ENCODE results near the gene MBTD1. TPM values are rescaled to one million over a fixed set of nuclear protein-coding genes. Genes with fewer than 3 reads are reported as not detected.
A peak's percentile ranks its signal among the peaks of the same experiment; 100 is the strongest.

Gene MBTD1
- total and polyA plus RNA-seq, 5 donors from 2014 or later = 4.3 to 27.4 (median 6.0) TPM

DNA sequence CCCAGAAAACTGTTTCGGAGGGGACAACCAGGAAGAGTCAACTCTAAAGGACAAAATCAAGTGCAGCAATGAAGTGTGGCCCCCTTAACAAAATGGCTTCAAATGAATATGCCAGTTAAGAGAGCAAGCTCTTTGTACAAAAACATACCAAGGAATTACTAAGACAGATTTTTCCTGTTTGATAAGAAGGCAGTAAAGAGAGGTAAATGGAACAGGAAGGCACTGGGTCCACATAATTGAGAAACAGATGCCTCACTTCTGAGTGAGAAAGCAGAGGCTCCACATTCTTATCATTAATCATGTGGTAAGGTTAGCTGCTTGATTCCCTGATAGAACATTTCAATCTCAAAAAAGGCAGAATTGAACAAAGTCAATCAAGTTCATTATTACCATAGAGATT, 44.9 kb downstream of the MBTD1 start:
- peaks cover 0 to 4% (median 3%) of the 10 kb centered on the region in 4 donors for H3K4me1 Mint-ChIP-seq
- peak overlapping the region in 1 of 3 donors; percentile 63 for H3K27ac Mint-ChIP-seq
- H3K4me1 ChIP-seq (ENCODE audit: control insufficient read depth, insufficient read depth, low read length, poor library complexity, severe bottlenecking) = no peaks in the 10 kb centered on the region
- no peaks in the 10 kb centered on the region for H3K9me3 ChIP-seq (ENCODE audit: control insufficient read depth in 2 of 2, low read length in 2 of 2)
- H3K4me3 Mint-ChIP-seq = no peak overlapping the region
- H3K36me3 Mint-ChIP-seq = peaks cover 30% of the 10 kb centered on the region
- DNase-seq = no peak
- ATAC-seq (ENCODE audit: low read depth in 2 of 2) = no peak
- H3K27me3 Mint-ChIP-seq = no peaks in the 10 kb centered on the region
- no peak overlapping the region for H3K27ac ChIP-seq (ENCODE audit: insufficient read depth, low read length, poor library complexity, severe bottlenecking)
- peaks cover 65% of the 10 kb centered on the region for H3K36me3 ChIP-seq (ENCODE audit: control insufficient read depth, insufficient read depth, low read length)
- no peak overlapping the region for H3K4me3 ChIP-seq (ENCODE audit: low read depth, low read length)
- H3K27me3 ChIP-seq (ENCODE audit: control insufficient read depth, insufficient read depth, low read length) = no peaks in the 10 kb centered on the region
- no peaks in the 10 kb centered on the region for H3K9me3 Mint-ChIP-seq

GRCh38 chr17:51203838-51204237, 56.0 kb downstream of the MBTD1 start:
- Histone ChIP-seq H3K4me3 (ENCODE audit: low read depth, low read length) (no peak overlapping the region), H3K9me3 (ENCODE audit: control insufficient read depth in 2 of 2, low read length in 2 of 2) (no peaks in the 10 kb centered on the region), H3K36me3 (ENCODE audit: control insufficient read depth, insufficient read depth, low read length) (peaks cover 80% of the 10 kb centered on the region), H3K27me3 (ENCODE audit: control insufficient read depth, insufficient read depth, low read length) (no peaks in the 10 kb centered on the region), H3K27ac (ENCODE audit: insufficient read depth, low read length, poor library complexity, severe bottlenecking) (no peak overlapping the region), H3K4me1 (ENCODE audit: control insufficient read depth, insufficient read depth, low read length, poor library complexity, severe bottlenecking) (peaks cover 7% of the 10 kb centered on the region)
- ATAC-seq (ENCODE audit: low read depth in 2 of 2) = no peak
- Mint-ChIP-seq H3K36me3 (peaks cover 22% of the 10 kb centered on the region), H3K4me3 (no peak overlapping the region), H3K4me1 (peaks cover 0 to 18% (median 5%) of the 10 kb centered on the region in 4 donors), H3K27ac (no peak overlapping the region), H3K9me3 (no peaks in the 10 kb centered on the region), H3K27me3 (no peaks in the 10 kb centered on the region)
- no peak for DNase-seq

- peaks cover 0 to 16% (median 9%) of the 10 kb centered on the region in 4 donors for H3K4me1 Mint-ChIP-seq
- no peak overlapping the region for H3K4me3 Mint-ChIP-seq
- no peak for DNase-seq
- Histone ChIP-seq H3K36me3 (ENCODE audit: control insufficient read depth, insufficient read depth, low read length) (peaks cover 63% of the 10 kb centered on the region), H3K27ac (ENCODE audit: insufficient read depth, low read length, poor library complexity, severe bottlenecking) (no peak overlapping the region), H3K27me3 (ENCODE audit: control insufficient read depth, insufficient read depth, low read length) (no peaks in the 10 kb centered on the region), H3K4me1 (ENCODE audit: control insufficient read depth, insufficient read depth, low read length, poor library complexity, severe bottlenecking) (peaks cover 7% of the 10 kb centered on the region), H3K4me3 (ENCODE audit: low read depth, low read length) (no peak overlapping the region), H3K9me3 (ENCODE audit: control insufficient read depth in 2 of 2, low read length in 2 of 2) (no peaks in the 10 kb centered on the region)
- peaks cover 17% of the 10 kb centered on the region for H3K36me3 Mint-ChIP-seq
- H3K9me3 Mint-ChIP-seq = no peaks in the 10 kb centered on the region
- ATAC-seq (ENCODE audit: low read depth in 2 of 2) = no peak
- H3K27me3 Mint-ChIP-seq = no peaks in the 10 kb centered on the region
- H3K27ac Mint-ChIP-seq = peak overlapping the region in 2 of 3 donors; percentile 53 to 71
Observed at GRCh38 chr17:51200846-51201245, 59.0 kb downstream of the MBTD1 start.

- H3K27ac Mint-ChIP-seq = peak overlapping the region in 1 of 3 donors; percentile 42
- H3K27ac ChIP-seq (ENCODE audit: insufficient read depth, low read length, poor library complexity, severe bottlenecking) = no peak overlapping the region
- ATAC-seq (ENCODE audit: low read depth in 2 of 2) (peak; percentile 64 to 78), DNase-seq (peak in 2 of 3 donors; percentile 4 to 67)
- H3K4me3 Mint-ChIP-seq = no peak overlapping the region
- peaks cover 20% of the 10 kb centered on the region for H3K36me3 Mint-ChIP-seq
- H3K4me1 ChIP-seq (ENCODE audit: control insufficient read depth, insufficient read depth, low read length, poor library complexity, severe bottlenecking) = peaks cover 7% of the 10 kb centered on the region
- H3K4me1 Mint-ChIP-seq = peaks cover 0 to 16% (median 7%) of the 10 kb centered on the region in 4 donors
- no peaks in the 10 kb centered on the region for H3K27me3 Mint-ChIP-seq
- peaks cover 62% of the 10 kb centered on the region for H3K36me3 ChIP-seq (ENCODE audit: control insufficient read depth, insufficient read depth, low read length)
- H3K4me3 ChIP-seq (ENCODE audit: low read depth, low read length) = no peak overlapping the region
- H3K9me3 ChIP-seq (ENCODE audit: control insufficient read depth in 2 of 2, low read length in 2 of 2) = no peaks in the 10 kb centered on the region
- H3K9me3 Mint-ChIP-seq = no peaks in the 10 kb centered on the region
- no peaks in the 10 kb centered on the region for H3K27me3 ChIP-seq (ENCODE audit: control insufficient read depth, insufficient read depth, low read length)
Observed at GRCh38 chr17:51200295-51200694, 59.6 kb downstream of the MBTD1 start.

GRCh38 chr17:51197754-51198153, 62.1 kb downstream of the MBTD1 start:
- Mint-ChIP-seq H3K27ac (peak overlapping the region in 1 of 3 donors; percentile 28), H3K27me3 (no peaks in the 10 kb centered on the region), H3K4me3 (no peak overlapping the region), H3K9me3 (no peaks in the 10 kb centered on the region), H3K36me3 (peaks cover 19% of the 10 kb centered on the region), H3K4me1 (peaks cover 0 to 16% (median 7%) of the 10 kb centered on the region in 4 donors)
- no peak overlapping the region for H3K4me3 ChIP-seq (ENCODE audit: low read depth, low read length)
- H3K27ac ChIP-seq (ENCODE audit: insufficient read depth, low read length, poor library complexity, severe bottlenecking) = no peak overlapping the region
- ATAC-seq (ENCODE audit: low read depth in 2 of 2) (no peak), DNase-seq (no peak)
- H3K9me3 ChIP-seq (ENCODE audit: control insufficient read depth in 2 of 2, low read length in 2 of 2) = no peaks in the 10 kb centered on the region
- H3K27me3 ChIP-seq (ENCODE audit: control insufficient read depth, insufficient read depth, low read length) = no peaks in the 10 kb centered on the region
- H3K36me3 ChIP-seq (ENCODE audit: control insufficient read depth, insufficient read depth, low read length) = peaks cover 63% of the 10 kb centered on the region
- H3K4me1 ChIP-seq (ENCODE audit: control insufficient read depth, insufficient read depth, low read length, poor library complexity, severe bottlenecking) = peaks cover 7% of the 10 kb centered on the region

DNA sequence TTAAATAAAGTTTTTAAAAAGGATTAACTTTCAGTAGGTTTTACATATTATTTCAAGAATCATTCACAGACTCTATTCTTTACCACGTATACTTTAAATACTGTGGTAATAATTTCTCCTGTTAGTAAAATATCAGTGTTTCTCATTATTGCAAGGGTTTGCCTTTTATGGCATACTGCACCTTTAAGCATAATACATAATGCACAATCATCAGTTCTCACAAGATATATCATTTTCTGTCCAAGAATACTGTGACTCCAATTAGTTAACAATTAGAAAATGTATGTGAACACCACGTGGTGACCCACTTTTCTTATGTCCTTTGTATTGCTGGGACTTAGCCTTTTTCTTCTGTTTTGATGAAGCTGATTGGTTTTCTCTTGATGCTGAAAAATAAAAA, 68.0 kb downstream of the MBTD1 start:
- Mint-ChIP-seq H3K4me1 (peaks cover 0 to 2% (median 0%) of the 10 kb centered on the region in 4 donors), H3K4me3 (no peak overlapping the region), H3K36me3 (peaks cover 25% of the 10 kb centered on the region), H3K9me3 (no peaks in the 10 kb centered on the region), H3K27me3 (no peaks in the 10 kb centered on the region), H3K27ac (no peak overlapping the region)
- Histone ChIP-seq H3K9me3 (ENCODE audit: control insufficient read depth in 2 of 2, low read length in 2 of 2) (no peaks in the 10 kb centered on the region), H3K27me3 (ENCODE audit: control insufficient read depth, insufficient read depth, low read length) (no peaks in the 10 kb centered on the region), H3K36me3 (ENCODE audit: control insufficient read depth, insufficient read depth, low read length) (peaks cover 65% of the 10 kb centered on the region), H3K4me1 (ENCODE audit: control insufficient read depth, insufficient read depth, low read length, poor library complexity, severe bottlenecking) (no peaks in the 10 kb centered on the region), H3K4me3 (ENCODE audit: low read depth, low read length) (no peak overlapping the region), H3K27ac (ENCODE audit: insufficient read depth, low read length, poor library complexity, severe bottlenecking) (no peak overlapping the region)
- ATAC-seq (ENCODE audit: low read depth in 2 of 2) (no peak), DNase-seq (no peak)

DNA sequence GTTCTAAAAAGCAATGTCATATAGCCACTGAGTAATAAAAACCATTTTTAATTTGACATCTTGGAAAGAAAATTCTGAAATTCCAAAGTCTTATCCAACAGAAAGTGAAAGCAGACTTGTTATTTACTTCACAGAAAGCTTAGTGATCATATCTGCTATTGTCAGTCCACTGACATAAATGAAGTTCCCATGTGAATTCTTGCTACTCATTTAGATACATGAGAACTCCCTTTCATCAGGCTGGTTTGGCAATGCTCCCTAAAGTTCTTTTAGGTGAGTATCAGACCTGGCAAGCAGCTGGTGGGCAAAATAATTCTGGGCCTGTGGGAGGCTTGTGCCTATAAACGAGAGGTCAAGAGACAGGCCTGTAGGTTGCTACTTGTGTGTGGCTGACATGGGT, 70.2 kb downstream of the MBTD1 start:
- no peaks in the 10 kb centered on the region for H3K9me3 Mint-ChIP-seq
- no peaks in the 10 kb centered on the region for H3K27me3 Mint-ChIP-seq
- DNase-seq (no peak), ATAC-seq (ENCODE audit: low read depth in 2 of 2) (no peak)
- Histone ChIP-seq H3K36me3 (ENCODE audit: control insufficient read depth, insufficient read depth, low read length) (peaks cover 73% of the 10 kb centered on the region), H3K9me3 (ENCODE audit: control insufficient read depth in 2 of 2, low read length in 2 of 2) (no peaks in the 10 kb centered on the region), H3K4me1 (ENCODE audit: control insufficient read depth, insufficient read depth, low read length, poor library complexity, severe bottlenecking) (no peaks in the 10 kb centered on the region), H3K4me3 (ENCODE audit: low read depth, low read length) (no peak overlapping the region), H3K27me3 (ENCODE audit: control insufficient read depth, insufficient read depth, low read length) (no peaks in the 10 kb centered on the region), H3K27ac (ENCODE audit: insufficient read depth, low read length, poor library complexity, severe bottlenecking) (no peak overlapping the region)
- H3K4me3 Mint-ChIP-seq = no peak overlapping the region
- no peaks in the 10 kb centered on the region for H3K4me1 Mint-ChIP-seq
- H3K27ac Mint-ChIP-seq = peak overlapping the region in 1 of 3 donors; percentile 60
- peaks cover 26% of the 10 kb centered on the region for H3K36me3 Mint-ChIP-seq

DNA sequence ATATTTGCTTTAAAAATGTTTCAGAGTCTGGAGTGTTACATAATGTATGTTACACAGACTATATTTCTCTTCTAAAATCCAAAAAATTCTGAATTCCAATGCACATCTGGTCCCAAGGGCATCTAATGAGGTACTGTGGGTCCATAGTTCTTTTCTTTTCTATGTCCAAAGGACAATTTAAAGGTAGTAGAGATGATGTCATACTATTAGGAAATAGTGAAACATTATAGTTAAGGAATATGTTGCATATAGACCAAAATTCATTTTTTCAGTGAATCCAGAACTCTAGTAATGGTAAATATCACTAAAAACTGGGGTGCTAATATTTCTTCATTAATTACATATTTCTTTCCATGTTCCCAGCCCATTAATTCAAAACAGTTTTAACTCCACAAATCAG, 70.7 kb downstream of the MBTD1 start:
- Mint-ChIP-seq H3K36me3 (peaks cover 31% of the 10 kb centered on the region), H3K4me1 (no peaks in the 10 kb centered on the region), H3K27ac (no peak overlapping the region), H3K27me3 (no peaks in the 10 kb centered on the region), H3K4me3 (no peak overlapping the region), H3K9me3 (no peaks in the 10 kb centered on the region)
- H3K27me3 ChIP-seq (ENCODE audit: control insufficient read depth, insufficient read depth, low read length) = no peaks in the 10 kb centered on the region
- H3K4me3 ChIP-seq (ENCODE audit: low read depth, low read length) = no peak overlapping the region
- H3K9me3 ChIP-seq (ENCODE audit: control insufficient read depth in 2 of 2, low read length in 2 of 2) = no peaks in the 10 kb centered on the region
- H3K36me3 ChIP-seq (ENCODE audit: control insufficient read depth, insufficient read depth, low read length) = peaks cover 77% of the 10 kb centered on the region
- ATAC-seq (ENCODE audit: low read depth in 2 of 2) = no peak
- H3K27ac ChIP-seq (ENCODE audit: insufficient read depth, low read length, poor library complexity, severe bottlenecking) = no peak overlapping the region
- no peak for DNase-seq
- H3K4me1 ChIP-seq (ENCODE audit: control insufficient read depth, insufficient read depth, low read length, poor library complexity, severe bottlenecking) = no peaks in the 10 kb centered on the region
